ENCODE measurements around the gene HERC6. TPM values are rescaled to one million over a fixed set of nuclear protein-coding genes. Genes with fewer than 3 reads are reported as not detected.

The HERC6 gene
- total and polyA plus RNA-seq, 2 of the 8 experiments (the other 6 are each of a cell fraction or from before 2014, with no cell fraction given): 3.7 to 3.8 TPM

- POLR2A ChIA-PET (ENCODE audit: partially characterized antibody): no interaction called here
- Histone ChIP-seq H3K9ac (replicated peaks in 1 of 4; ENCODE audit: extremely low read depth in 1 of 4, low read depth in 3 of 4, low read length in 3 of 4) (no peak overlapping the region), H4K8ac (ENCODE audit: extremely low read depth, insufficient read depth, low read length) (no peak overlapping the region), H3K56ac (replicated peaks; ENCODE audit: insufficient read length, low read depth, low read length) (no peak overlapping the region), H3K23ac (ENCODE audit: insufficient read length) (no peak overlapping the region), H3K36me3 (ENCODE audit: control insufficient read depth in 2 of 4, insufficient read depth in 4 of 4, low read length in 3 of 4) (no peaks in the 10 kb centered on the region; a peak in 1 of 8 replicates), H2BK15ac (ENCODE audit: low read length) (no peak overlapping the region), H4K5ac (ENCODE audit: insufficient read length, low read depth, low read length) (no peak overlapping the region), H3K4me1 (replicated peaks in 1 of 4; ENCODE audit: control insufficient read depth in 3 of 4, insufficient read depth in 4 of 4, low read length in 3 of 4) (no peaks in the 10 kb centered on the region; a peak in 1 of 7 replicates), H3K27ac (ENCODE audit: low read depth, low read length) (no peak overlapping the region), H3K27me3 (replicated peaks in 1 of 4; ENCODE audit: control insufficient read depth in 3 of 4, extremely low read depth in 1 of 4, insufficient read depth in 3 of 4, low read length in 3 of 4) (no peaks in the 10 kb centered on the region), H4K20me1 (replicated peaks in 1 of 2; ENCODE audit: control insufficient read depth in 1 of 2, insufficient read depth in 2 of 2, low read length in 2 of 2) (no peaks in the 10 kb centered on the region), H3K79me1 (ENCODE audit: low read depth, low read length) (no peaks in the 10 kb centered on the region), H2BK5ac (ENCODE audit: low read depth, low read length) (no peak overlapping the region), H3K4me3 (ENCODE audit: extremely low read depth in 1 of 4, insufficient read depth in 2 of 4, low read depth in 3 of 4, low read length in 4 of 4) (no peak overlapping the region), H3K18ac (ENCODE audit: extremely low read depth, low read length) (no peak overlapping the region), H2BK12ac (ENCODE audit: low read depth, low read length) (no peak overlapping the region), H3K23me2 (ENCODE audit: low read depth, low read length) (no peaks in the 10 kb centered on the region), H3K14ac (ENCODE audit: insufficient read length) (no peak overlapping the region), H2AFZ (ENCODE audit: low read length) (no peak overlapping the region), H3K79me2 (ENCODE audit: control insufficient read depth in 1 of 2, insufficient read depth in 2 of 2, low read length in 2 of 2) (no peaks in the 10 kb centered on the region), H3K4ac (replicated peaks; ENCODE audit: insufficient read length, low read depth, low read length) (no peak overlapping the region), H2AK5ac (ENCODE audit: low read depth, low read length) (no peak overlapping the region), H4K91ac (replicated peaks; ENCODE audit: insufficient read length, low read length) (no peak overlapping the region), H2BK120ac (replicated peaks; ENCODE audit: low read depth, low read length) (no peak overlapping the region), H3K9me3 (ENCODE audit: insufficient read depth in 2 of 2, low read depth in 1 of 2, low read length in 1 of 2) (peaks cover 6 to 14% of the 10 kb centered on the region in 2 experiments; a peak in 3 of 4 replicates), H2BK20ac (ENCODE audit: low read length) (no peak overlapping the region), H3K4me2 (ENCODE audit: insufficient read depth in 1 of 2, low read depth in 2 of 2, low read length in 2 of 2) (no peak overlapping the region)
- FAIRE-seq: no peak
- CTCF ChIA-PET (ENCODE audit: partially characterized antibody): interaction anchor here (0.6 to 2.8 kb wide), 3 partner anchors 16 to 55 kb away, joined by 3 to 12 read pairs (median 3); no protein-coding TSS in a partner anchor
- no peak for DNase-seq (ENCODE audit: low read depth in 1 of 2, low spot score in 2 of 2)
- no peak for TF ChIP-seq JUN (IDR thresholded peaks at IDR 0.05; ENCODE audit: low read depth, low read length)
- no peak for TF ChIP-seq CBX8 (IDR thresholded peaks at IDR 0.05; ENCODE audit: borderline replicate concordance, low read depth, low read length)
- TF ChIP-seq NRF1 (IDR thresholded peaks at IDR 0.05; ENCODE audit: low read depth, low read length): no peak
- TF ChIP-seq EGR1 (IDR thresholded peaks at IDR 0.05; ENCODE audit: borderline replicate concordance, low read depth, low read length): no peak
- TF ChIP-seq SIX5 (IDR thresholded peaks at IDR 0.05; ENCODE audit: low read depth, low read length): no peak
- no peak for TF ChIP-seq SP2 (IDR thresholded peaks at IDR 0.05; ENCODE audit: low read length)
- no peak for TF ChIP-seq TCF12 (IDR thresholded peaks at IDR 0.05; ENCODE audit: low read depth, low read length)
- TF ChIP-seq RAD21 (IDR thresholded peaks at IDR 0.05 in 1 of 2, conservative IDR thresholded peaks at IDR 0.05 in 1 of 2; ENCODE audit: low read depth in 2 of 2, low read length in 2 of 2): no peak
These were observed 25.3 kb upstream of the HERC6 start for GRCh38 chr4:88353324-88353723.

Data from H1 (cell line).